K562 (cell line): ENCODE results near the gene CYB5R2. TPM values are rescaled to one million over a fixed set of nuclear protein-coding genes. Genes with fewer than 3 reads are reported as not detected.

Experiments
- ATAC-seq: fragments of 200-7000 bp; cut with Tn5 transposase; 3 replicates; pipeline ENCODE4 v1.9.1; 2020; ENCODE audit warnings: moderate library complexity
- BruUV-seq: library from RNA; stranded (reverse); fragments of 400-500 nt; replicated peaks from 2 replicates; lab custom pipeline; 2021; lab: Mats Ljungman, UMichigan
- CTCF ChIA-PET: fragments of 300-600 bp; formaldehyde crosslinking; extraction: SDS; loops from one replicate; lab custom pipeline; 2021; ENCODE audit warnings: low intra/inter-chr PET ratio; lab: Yijun Ruan, JAX
- POLR2A ChIA-PET: fragments of 300-600, 350-650 bp; sonication (Branson Sonifier 250); formaldehyde crosslinking; extraction: SDS; loops from one replicate; lab custom pipeline; 2021; ENCODE audit warnings: antibody characterized with exemption, inconsistent platforms; lab: Yijun Ruan, JAX
- DNase-seq, 4 experiments: peaks; one replicate each; pipeline versions ENCODE4 v3.0.0 to v3.0.0-alpha.2; 2011 to 2018; ENCODE audit warnings: low spot score in 3 of 4, mixed read lengths in 3 of 4; ENCODE audit errors: extremely low read depth in 1 of 4
- FAIRE-seq: peaks from 2 replicates; lab custom pipeline; 2011; peaks lifted over from hg19 to GRCh38; lab: Jason Lieb, UNC
- H2AFZ ChIP-seq: 2 replicates; pipeline ENCODE4 v1.6.0; 2011; ENCODE audit warnings: low read depth, low read length, control low read depth, inconsistent platforms
- H3K27ac ChIP-seq: fragments of 200-600 bp; 3 replicates; pipeline ENCODE4 v1.8.0; 2011; ENCODE audit warnings: low read depth, mild to moderate bottlenecking, control low read depth, inconsistent platforms, low read length, moderate library complexity, mixed read lengths; ENCODE audit errors: extremely low read depth
- H3K27me3 ChIP-seq, 2 experiments: fragments of 300-600 bp in 1 of 2; 2 replicates in 1 of 2; 3 replicates in 1 of 2; pipeline versions ENCODE4 v1.6.0 to v1.8.0; 2011; ENCODE audit warnings: inconsistent platforms in 2 of 2, low read length in 2 of 2, mild to moderate bottlenecking in 1 of 2, mixed read lengths in 1 of 2, moderate library complexity in 1 of 2; ENCODE audit not compliant: control insufficient read depth in 2 of 2, insufficient read depth in 2 of 2
- H3K36me3 ChIP-seq: fragments of 300-600 bp; 3 replicates; pipeline ENCODE4 v1.8.0; 2011; ENCODE audit warnings: mild to moderate bottlenecking, low read length, inconsistent platforms; ENCODE audit not compliant: control insufficient read depth, insufficient read depth
- H3K4me1 ChIP-seq, 2 experiments: fragments of 200-600 bp in 1 of 2; replicated peaks in 1 of 2; 2 replicates in 1 of 2; 3 replicates in 1 of 2; pipeline versions ENCODE4 v1.5.1 to v1.8.0; 2011; ENCODE audit warnings: inconsistent platforms in 2 of 2, low read length in 2 of 2, mild to moderate bottlenecking in 1 of 2, mixed read lengths in 1 of 2, moderate library complexity in 1 of 2; ENCODE audit not compliant: control insufficient read depth in 2 of 2, insufficient read depth in 2 of 2
- H3K4me2 ChIP-seq: 2 replicates; pipeline ENCODE4 v1.6.1; 2011; ENCODE audit warnings: low read length, control low read depth, inconsistent platforms, mixed read lengths; ENCODE audit not compliant: insufficient read depth
- H3K4me3 ChIP-seq: fragments of 200-600 bp; sonication (generic), shearing (Covaris generic); 2 replicates; pipeline ENCODE4 v1.5.1; 2016; ENCODE audit warnings: control low read depth, inconsistent platforms
- H3K79me2 ChIP-seq: fragments of 200-600 bp; 3 replicates; pipeline ENCODE4 v1.8.0; 2011; ENCODE audit warnings: low read length, inconsistent platforms; ENCODE audit not compliant: control insufficient read depth, insufficient read depth
- H3K9ac ChIP-seq, 2 experiments: 2 replicates each; pipeline versions ENCODE4 v1.6.0 to v1.6.1; 2011; ENCODE audit warnings: low read depth in 2 of 2, low read length in 2 of 2, control low read depth in 1 of 2, inconsistent platforms in 1 of 2, mild to moderate bottlenecking in 1 of 2, mixed read lengths in 1 of 2; ENCODE audit not compliant: insufficient read depth in 1 of 2
- H3K9me1 ChIP-seq: one replicate; pipeline ENCODE4 v1.6.0; 2011; ENCODE audit warnings: inconsistent platforms, mild to moderate bottlenecking, low read length, moderate library complexity; ENCODE audit not compliant: control insufficient read depth, insufficient read depth
- H3K9me3 ChIP-seq: replicated peaks from 2 replicates; pipeline ENCODE4 v1.5.1; 2011; ENCODE audit warnings: low read depth, low read length, inconsistent platforms; ENCODE audit not compliant: control insufficient read depth, insufficient read depth
- H4K20me1 ChIP-seq: replicated peaks from 2 replicates; pipeline ENCODE4 v1.6.1; 2011; ENCODE audit warnings: low read length, inconsistent platforms, mixed read lengths; ENCODE audit not compliant: control insufficient read depth, insufficient read depth
- ATF1 ChIP-seq, 2 experiments: fragments of 450-650 bp in 1 of 2; IDR thresholded peaks; 2 replicates each; pipeline ENCODE4 v1.6.1; 2016; ENCODE audit warnings: missing compliant biosample characterization in 1 of 2, missing genetic modification characterization in 1 of 2
- E2F8 ChIP-seq: fragments of 450-650 bp; IDR thresholded peaks from 2 replicates; pipeline ENCODE4 v1.7.1; 2018; ENCODE audit warnings: mild to moderate bottlenecking, low read depth; ENCODE audit not compliant: partially characterized antibody
- KDM5B ChIP-seq: fragments of 200-600 bp; sonication (generic); IDR thresholded peaks from 2 replicates; pipeline ENCODE4 v1.6.1; 2012; ENCODE audit warnings: low read depth, mild to moderate bottlenecking, moderate library complexity, low read length, control low read depth, inconsistent platforms; ENCODE audit not compliant: insufficient replicate concordance
- KLF16 ChIP-seq: IDR thresholded peaks from 2 replicates; pipeline ENCODE4 v1.6.1; 2016; ENCODE audit warnings: antibody characterized with exemption
- PHF21A ChIP-seq: fragments of 450-650 bp; IDR thresholded peaks from 2 replicates; pipeline ENCODE4 v1.6.1; 2017; ENCODE audit warnings: low read depth, borderline replicate concordance
- RBFOX2 ChIP-seq: fragments of 200-400 bp; formaldehyde crosslinking; IDR thresholded peaks from 2 replicates; pipeline ENCODE4 v1.6.1; 2017; ENCODE audit warnings: low read depth, mild to moderate bottlenecking, low read length, moderate library complexity
- RBM14 ChIP-seq: fragments of 200-400 bp; formaldehyde crosslinking; IDR thresholded peaks from 2 replicates; pipeline ENCODE4 v1.6.1; 2018; ENCODE audit warnings: low read depth, mild to moderate bottlenecking, low read length, moderate library complexity, borderline replicate concordance; ENCODE audit not compliant: insufficient read depth
- RCOR1 ChIP-seq, 2 experiments: IDR thresholded peaks; 2 replicates each; pipeline ENCODE4 v1.6.1; 2012; ENCODE audit warnings: low read depth in 2 of 2, low read length in 2 of 2, borderline replicate concordance in 1 of 2, improper control_type of control experiment in 1 of 2
- YY1 ChIP-seq, 3 experiments: IDR thresholded peaks; 2 replicates each; pipeline ENCODE4 v1.6.1; 2011; ENCODE audit warnings: low read length in 2 of 3, mild to moderate bottlenecking in 2 of 3, moderate library complexity in 2 of 3, borderline replicate concordance in 1 of 3, control low read depth in 1 of 3, low read depth in 1 of 3; ENCODE audit not compliant: insufficient read depth in 3 of 3, insufficient replicate concordance in 2 of 3, control insufficient read depth in 1 of 3, insufficient read length in 1 of 3; ENCODE audit errors: extremely low read depth in 1 of 3
- ZC3H8 ChIP-seq: fragments of 450-650 bp; IDR thresholded peaks from 2 replicates; pipeline ENCODE4 v1.6.1; 2017
- ZNF184 ChIP-seq: sonication (generic); formaldehyde crosslinking; IDR thresholded peaks from 2 replicates; pipeline ENCODE4 v1.5.0; 2020; ENCODE audit warnings: missing genetic modification reagents
- ZNF707 ChIP-seq: fragments of 250-450 bp; sonication (Bioruptor Pico); conservative IDR thresholded peaks from 2 replicates; pipeline ENCODE4 v1.8.0; 2022; ENCODE audit warnings: inconsistent platforms, mild to moderate bottlenecking, moderate library complexity
- ZNF766 ChIP-seq: fragments of 200-800 bp; sonication (Bioruptor generic); conservative IDR thresholded peaks from 2 replicates; pipeline ENCODE4 v1.6.1; 2016; ENCODE audit warnings: missing genetic modification characterization, missing compliant biosample characterization
- WGBS: fragments of 100-300 bp; shearing (Covaris generic); methylation state at CpG from one replicate; pipeline ENCODE4 v1.1.6; 2016; ENCODE audit warnings: low coverage, mixed read lengths; ENCODE audit not compliant: insufficient coverage; ENCODE audit errors: missing lambda C conversion rate; 5-methylcytosine and 5-hydroxymethylcytosine counted together
- in situ Hi-C: fragments of 300-500 bp; cut with MboI; formaldehyde crosslinking; loops from 4 replicates; pipeline ENCODE4 v1.15.0; 2018; ENCODE audit warnings: inconsistent platforms, mixed read lengths
- intact Hi-C: fragments of 100-400 bp; cut with micrococcal nuclease; formaldehyde crosslinking; loops from 2 replicates; pipeline ENCODE4 v1.14.2; 2022
- polyA plus RNA-seq, 8 experiments: library from polyadenylated mRNA; depleted of rRNA in 4 of 8; stranded (reverse) in 5 of 8; unstranded in 3 of 8; fragments of >200 nt; fragmentation: Nextera tagmentation in 2 of 8; fragmentation: Illumina TruSeq in 1 of 8; extraction: Ambion mirVana in 2 of 8; extraction: Trizol in 1 of 8; gene quantifications; 2 replicates each; pipeline versions ENCODE4 v1.2.1 to v1.2.3, GENCODE V29; 2011 to 2014; ENCODE audit warnings: inconsistent platforms in 1 of 8, missing spikeins in 1 of 8
- total RNA-seq, 7 experiments: library from RNA; depleted of rRNA in 6 of 7; stranded (reverse); fragments of >200 nt in 6 of 7; fragmentation: Illumina TruSeq in 2 of 7; extraction: Trizol in 2 of 7; gene quantifications; 2 replicates each; pipeline versions ENCODE4 v1.2.1 to v1.2.3, GENCODE V29; 2011 to 2021; ENCODE audit warnings: low replicate concordance in 1 of 7
- TF ChIP-seq, protein P1 (sequence below), 2 experiments: IDR thresholded peaks in 1 of 2; conservative IDR thresholded peaks in 1 of 2; 2 replicates each; pipeline ENCODE4 v1.6.1; 2016; ENCODE audit warnings: low read depth in 2 of 2, mild to moderate bottlenecking in 1 of 2, missing compliant biosample characterization in 1 of 2, missing genetic modification characterization in 1 of 2, moderate library complexity in 1 of 2
- TF ChIP-seq, protein P2 (sequence below): fragments of 450-650 bp; formaldehyde crosslinking; IDR thresholded peaks from 2 replicates; pipeline ENCODE4 v1.4.0; 2022; ENCODE audit warnings: mild to moderate bottlenecking, moderate library complexity

The CYB5R2 gene
- total and polyA plus RNA-seq, 9 of the 15 experiments (the other 6 are each of a cell fraction or from before 2014, with no cell fraction given): 8.2 to 28.7 (median 13.6) TPM

DNA sequence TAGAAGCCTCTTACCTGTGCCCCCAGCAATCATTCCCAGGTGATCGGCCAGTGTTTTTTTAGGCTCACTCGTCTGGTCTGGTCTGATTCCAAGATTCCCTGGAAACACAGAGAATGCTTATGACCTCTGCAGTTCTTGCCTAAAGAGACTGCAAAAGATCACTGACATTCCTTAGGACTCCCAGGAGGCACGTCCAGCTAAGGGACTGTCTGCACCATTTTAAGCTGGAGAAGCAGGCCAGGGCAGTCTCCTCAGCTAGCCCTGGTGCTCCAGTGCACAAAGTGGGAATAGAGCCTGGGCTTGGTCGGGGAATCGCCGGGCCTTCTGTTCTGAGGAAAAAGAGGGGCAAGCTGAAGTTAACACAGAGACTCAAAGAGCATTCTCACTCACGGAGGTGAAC lies 4.8 kb downstream of the CYB5R2 start:
- ChIA-PET POLR2A (interaction anchor here (0.6 kb wide), 1 partner anchor 15 kb away, joined by 3 read pairs; no protein-coding TSS in a partner anchor), CTCF (no interaction called here)
- Histone ChIP-seq H4K20me1 (no peaks in the 10 kb centered on the region), H3K4me1 (peaks cover 0 to 4% of the 10 kb centered on the region in 2 experiments; a peak in 3 of 5 replicates), H3K27ac (no peak overlapping the region), H3K4me2 (no peak overlapping the region), H3K9me1 (no peaks in the 10 kb centered on the region), H3K9me3 (no peaks in the 10 kb centered on the region), H3K27me3 (peaks cover 0 to 7% of the 10 kb centered on the region in 2 experiments; a peak in 1 of 5 replicates), H3K79me2 (no peaks in the 10 kb centered on the region), H3K4me3 (no peak overlapping the region), H2AFZ (no peak overlapping the region), H3K36me3 (no peaks in the 10 kb centered on the region), H3K9ac (no peak overlapping the region)
- ATAC-seq (no peak), FAIRE-seq (no peak), DNase-seq (no peak)
- in situ Hi-C loops (loop anchor here (25.0 kb wide), 1 partner anchor 581 kb away; the partner anchor contains the start of gene RBMXL2), intact Hi-C loops (no loop called here)
- 10% methylated on average over 7 of the region's 7 CpGs for WGBS
- no TSS peak for BruUV-seq
- TF ChIP-seq, protein P1, sequence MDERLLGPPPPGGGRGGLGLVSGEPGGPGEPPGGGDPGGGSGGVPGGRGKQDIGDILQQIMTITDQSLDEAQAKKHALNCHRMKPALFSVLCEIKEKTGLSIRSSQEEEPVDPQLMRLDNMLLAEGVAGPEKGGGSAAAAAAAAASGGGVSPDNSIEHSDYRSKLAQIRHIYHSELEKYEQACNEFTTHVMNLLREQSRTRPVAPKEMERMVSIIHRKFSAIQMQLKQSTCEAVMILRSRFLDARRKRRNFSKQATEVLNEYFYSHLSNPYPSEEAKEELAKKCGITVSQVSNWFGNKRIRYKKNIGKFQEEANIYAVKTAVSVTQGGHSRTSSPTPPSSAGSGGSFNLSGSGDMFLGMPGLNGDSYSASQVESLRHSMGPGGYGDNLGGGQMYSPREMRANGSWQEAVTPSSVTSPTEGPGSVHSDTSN (CRISPR knock-in tag; IDR thresholded peaks at IDR 0.05; ENCODE audit: low read depth): no peak
- TF ChIP-seq, protein P1 (tag; conservative IDR thresholded peaks at IDR 0.05; ENCODE audit: low read depth): no peak
- no peak for TF ChIP-seq RCOR1 (IDR thresholded peaks at IDR 0.05; ENCODE audit: borderline replicate concordance in 1 of 2, low read depth in 2 of 2, low read length in 2 of 2)
- TF ChIP-seq KDM5B: no peak
- TF ChIP-seq, protein P2, sequence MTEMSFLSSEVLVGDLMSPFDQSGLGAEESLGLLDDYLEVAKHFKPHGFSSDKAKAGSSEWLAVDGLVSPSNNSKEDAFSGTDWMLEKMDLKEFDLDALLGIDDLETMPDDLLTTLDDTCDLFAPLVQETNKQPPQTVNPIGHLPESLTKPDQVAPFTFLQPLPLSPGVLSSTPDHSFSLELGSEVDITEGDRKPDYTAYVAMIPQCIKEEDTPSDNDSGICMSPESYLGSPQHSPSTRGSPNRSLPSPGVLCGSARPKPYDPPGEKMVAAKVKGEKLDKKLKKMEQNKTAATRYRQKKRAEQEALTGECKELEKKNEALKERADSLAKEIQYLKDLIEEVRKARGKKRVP (CRISPR knock-in tag): no peak
- TF ChIP-seq PHF21A: no peak
- TF ChIP-seq ZNF707 (CRISPR knock-in tag): no peak
- no peak for TF ChIP-seq E2F8
- TF ChIP-seq ATF1 (CRISPR knock-in tag; IDR thresholded peaks at IDR 0.05): no peak
- no peak for TF ChIP-seq ATF1 (tag; IDR thresholded peaks at IDR 0.05)
- no peak for TF ChIP-seq ZC3H8
- no peak for TF ChIP-seq YY1 (IDR thresholded peaks at IDR 0.05; ENCODE audit: borderline replicate concordance in 1 of 3, control insufficient read depth in 1 of 3, extremely low read depth in 1 of 3, insufficient read depth in 3 of 3, insufficient read length in 1 of 3, insufficient replicate concordance in 2 of 3, low read depth in 1 of 3, low read length in 2 of 3)
- TF ChIP-seq ZNF766: no peak
- TF ChIP-seq RBFOX2: no peak
- no peak for TF ChIP-seq ZNF184 (CRISPR knock-in tag)
- TF ChIP-seq KLF16: no peak
- no peak for TF ChIP-seq RBM14
